GM19099 (cell line): ENCODE data around the gene FAM43B.

Experiments
- POLR2A ChIP-seq: IDR thresholded peaks from 3 replicates; pipeline ENCODE4 v1.6.1; 2011; ENCODE audit warnings: low read depth; ENCODE audit not compliant: insufficient read length; ENCODE audit errors: extremely low read depth

FAM43B gene

GRCh38 chr1:20538760-20539551 lies 13.4 kb upstream of the FAM43B start:
- TF ChIP-seq POLR2A = no peak

GRCh38 chr1:20540281-20540680 lies 12.1 kb upstream of the FAM43B start:
- no peak for TF ChIP-seq POLR2A

- TF ChIP-seq POLR2A = no peak
Observed at GRCh38 chr1:20546637-20547036, 5.7 kb upstream of the FAM43B start.

- TF ChIP-seq POLR2A = no peak
Observed at GRCh38 chr1:20551161-20551560, 1.2 kb upstream of the FAM43B start.

GRCh38 chr1:20552728-20553445 lies 514 bp downstream of the FAM43B start:
- no peak for TF ChIP-seq POLR2A

- no peak for TF ChIP-seq POLR2A
Observed at GRCh38 chr1:20555025-20555757, 2.8 kb downstream of the FAM43B start.

- TF ChIP-seq POLR2A = no peak
Observed at GRCh38 chr1:20555758-20556120, 3.4 kb downstream of the FAM43B start.

GRCh38 chr1:20558191-20558590 lies 5.8 kb downstream of the FAM43B start:
- no peak for TF ChIP-seq POLR2A

GRCh38 chr1:20560966-20561365 lies 8.6 kb downstream of the FAM43B start:
- TF ChIP-seq POLR2A = no peak

- TF ChIP-seq POLR2A = no peak
Observed at GRCh38 chr1:20565234-20565633, 12.9 kb downstream of the FAM43B start.

GRCh38 chr1:20569523-20570098 lies 17.2 kb downstream of the FAM43B start:
- no peak for TF ChIP-seq POLR2A

- TF ChIP-seq POLR2A = no peak
Observed at GRCh38 chr1:20571427-20571826, 19.1 kb downstream of the FAM43B start.

- no peak for TF ChIP-seq POLR2A
Observed at GRCh38 chr1:20573987-20574386, 21.6 kb downstream of the FAM43B start.

GRCh38 chr1:20574686-20575540 lies 22.5 kb downstream of the FAM43B start:
- TF ChIP-seq POLR2A = no peak
